MCF 10A (cell line): Measurements from ENCODE around the gene NOL4L. TPM values are rescaled to one million over a fixed set of nuclear protein-coding genes. Genes with fewer than 3 reads are reported as not detected.

ENCODE experiments used
- BruUV-seq: library from RNA; stranded (reverse); fragments of 400-500 nt; replicated peaks from 2 replicates; lab custom pipeline; 2021; lab: Mats Ljungman, UMichigan
- CTCF ChIA-PET: fragments of 300-600 bp; sonication (Branson Sonifier 250); formaldehyde crosslinking; extraction: SDS; loops from one replicate; lab custom pipeline; 2021; ENCODE audit warnings: antibody characterized with exemption, inconsistent platforms; lab: Yijun Ruan, JAX
- POLR2A ChIA-PET: fragments of 300-600, 350-650 bp; sonication (Branson Sonifier 250); formaldehyde crosslinking; extraction: SDS; loops from one replicate; lab custom pipeline; 2020; ENCODE audit warnings: antibody characterized with exemption, inconsistent platforms; lab: Yijun Ruan, JAX
- DNase-seq: peaks from one replicate; pipeline ENCODE4 v3.0.0-alpha.2; 2018; ENCODE audit not compliant: unreplicated experiment
- H3K27ac Mint-ChIP-seq: one replicate; pipeline ENCODE4 v1.8.0; 2022; ENCODE audit warnings: mild to moderate bottlenecking, low read depth, mixed read lengths; ENCODE audit not compliant: unreplicated experiment
- H3K27me3 Mint-ChIP-seq: one replicate; pipeline ENCODE4 v1.8.0; 2022; ENCODE audit warnings: mixed read lengths; ENCODE audit not compliant: insufficient read depth, unreplicated experiment
- H3K36me3 Mint-ChIP-seq: one replicate; pipeline ENCODE4 v1.8.0; 2022; ENCODE audit warnings: mild to moderate bottlenecking, moderate library complexity, mixed read lengths; ENCODE audit not compliant: insufficient read depth, unreplicated experiment
- H3K4me1 Mint-ChIP-seq: one replicate; pipeline ENCODE4 v1.8.0; 2022; ENCODE audit warnings: mixed read lengths; ENCODE audit not compliant: insufficient read depth, unreplicated experiment
- H3K4me3 Mint-ChIP-seq: one replicate; pipeline ENCODE4 v1.8.0; 2022; ENCODE audit warnings: mild to moderate bottlenecking, moderate library complexity, mixed read lengths; ENCODE audit not compliant: unreplicated experiment
- H3K9me3 Mint-ChIP-seq: one replicate; pipeline ENCODE4 v1.8.0; 2022; ENCODE audit warnings: mixed read lengths; ENCODE audit not compliant: unreplicated experiment
- intact Hi-C: fragments of 100-400 bp; cut with micrococcal nuclease; formaldehyde crosslinking; loops from 2 replicates; pipeline ENCODE4 v1.14.1; 2022
- total RNA-seq: library from RNA; stranded (reverse); gene quantifications from 2 replicates; pipeline ENCODE4 v1.2.3, GENCODE V29; 2022
- TF ChIP-seq, protein P1 (sequence below): fragments of 200-600 bp; IDR thresholded peaks from one replicate; pipeline ENCODE4 v1.8.0; 2022; ENCODE audit warnings: antibody characterized with exemption, mild to moderate bottlenecking; ENCODE audit not compliant: unreplicated experiment

NOL4L gene
- total RNA-seq, 1 experiment from 2014 or later: 3.3 TPM

DNA sequence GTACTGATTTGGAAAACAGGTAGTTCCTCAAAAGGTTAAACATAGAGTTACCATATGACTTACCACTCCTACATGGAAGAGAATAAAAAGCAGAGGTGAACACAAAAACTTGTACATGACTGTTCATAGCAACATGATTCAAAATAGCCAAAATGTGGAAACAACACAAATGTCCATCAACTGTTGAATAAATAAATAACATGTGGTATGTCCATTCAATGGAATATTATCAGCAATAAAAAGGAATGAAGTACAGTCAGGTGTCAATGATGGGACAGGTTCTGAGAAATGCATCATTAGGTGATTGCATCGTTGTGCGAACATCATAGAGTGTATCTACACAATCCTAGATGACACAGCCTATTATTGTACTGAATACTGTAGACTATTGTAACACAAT, 35.3 kb downstream of the NOL4L start:
- Mint-ChIP-seq H3K27me3 (peaks cover 21% of the 10 kb centered on the region), H3K4me3 (no peak overlapping the region), H3K27ac (no peak overlapping the region), H3K4me1 (no peaks in the 10 kb centered on the region), H3K9me3 (no peaks in the 10 kb centered on the region), H3K36me3 (no peaks in the 10 kb centered on the region)
- ChIA-PET POLR2A (no interaction called here), CTCF (no interaction called here)
- intact Hi-C loops: no loop called here
- DNase-seq: no peak
- no TSS peak for BruUV-seq
- TF ChIP-seq, protein P1, sequence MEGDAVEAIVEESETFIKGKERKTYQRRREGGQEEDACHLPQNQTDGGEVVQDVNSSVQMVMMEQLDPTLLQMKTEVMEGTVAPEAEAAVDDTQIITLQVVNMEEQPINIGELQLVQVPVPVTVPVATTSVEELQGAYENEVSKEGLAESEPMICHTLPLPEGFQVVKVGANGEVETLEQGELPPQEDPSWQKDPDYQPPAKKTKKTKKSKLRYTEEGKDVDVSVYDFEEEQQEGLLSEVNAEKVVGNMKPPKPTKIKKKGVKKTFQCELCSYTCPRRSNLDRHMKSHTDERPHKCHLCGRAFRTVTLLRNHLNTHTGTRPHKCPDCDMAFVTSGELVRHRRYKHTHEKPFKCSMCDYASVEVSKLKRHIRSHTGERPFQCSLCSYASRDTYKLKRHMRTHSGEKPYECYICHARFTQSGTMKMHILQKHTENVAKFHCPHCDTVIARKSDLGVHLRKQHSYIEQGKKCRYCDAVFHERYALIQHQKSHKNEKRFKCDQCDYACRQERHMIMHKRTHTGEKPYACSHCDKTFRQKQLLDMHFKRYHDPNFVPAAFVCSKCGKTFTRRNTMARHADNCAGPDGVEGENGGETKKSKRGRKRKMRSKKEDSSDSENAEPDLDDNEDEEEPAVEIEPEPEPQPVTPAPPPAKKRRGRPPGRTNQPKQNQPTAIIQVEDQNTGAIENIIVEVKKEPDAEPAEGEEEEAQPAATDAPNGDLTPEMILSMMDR: no peak

GRCh38 chr20:32547753-32548034, 37.4 kb downstream of the NOL4L start:
- no TSS peak for BruUV-seq
- H3K4me1 Mint-ChIP-seq: no peaks in the 10 kb centered on the region
- DNase-seq: no peak
- ChIA-PET POLR2A (no interaction called here), CTCF (interaction anchor here (1.4 kb wide), 1 partner anchor 27 kb away, joined by 5 read pairs; no protein-coding TSS in a partner anchor)
- H3K4me3 Mint-ChIP-seq: no peak overlapping the region
- H3K9me3 Mint-ChIP-seq: no peaks in the 10 kb centered on the region
- H3K27ac Mint-ChIP-seq: no peak overlapping the region
- peaks cover 27% of the 10 kb centered on the region for H3K27me3 Mint-ChIP-seq
- TF ChIP-seq, protein P1: no peak
- H3K36me3 Mint-ChIP-seq: no peaks in the 10 kb centered on the region
- intact Hi-C loops: no loop called here

DNA sequence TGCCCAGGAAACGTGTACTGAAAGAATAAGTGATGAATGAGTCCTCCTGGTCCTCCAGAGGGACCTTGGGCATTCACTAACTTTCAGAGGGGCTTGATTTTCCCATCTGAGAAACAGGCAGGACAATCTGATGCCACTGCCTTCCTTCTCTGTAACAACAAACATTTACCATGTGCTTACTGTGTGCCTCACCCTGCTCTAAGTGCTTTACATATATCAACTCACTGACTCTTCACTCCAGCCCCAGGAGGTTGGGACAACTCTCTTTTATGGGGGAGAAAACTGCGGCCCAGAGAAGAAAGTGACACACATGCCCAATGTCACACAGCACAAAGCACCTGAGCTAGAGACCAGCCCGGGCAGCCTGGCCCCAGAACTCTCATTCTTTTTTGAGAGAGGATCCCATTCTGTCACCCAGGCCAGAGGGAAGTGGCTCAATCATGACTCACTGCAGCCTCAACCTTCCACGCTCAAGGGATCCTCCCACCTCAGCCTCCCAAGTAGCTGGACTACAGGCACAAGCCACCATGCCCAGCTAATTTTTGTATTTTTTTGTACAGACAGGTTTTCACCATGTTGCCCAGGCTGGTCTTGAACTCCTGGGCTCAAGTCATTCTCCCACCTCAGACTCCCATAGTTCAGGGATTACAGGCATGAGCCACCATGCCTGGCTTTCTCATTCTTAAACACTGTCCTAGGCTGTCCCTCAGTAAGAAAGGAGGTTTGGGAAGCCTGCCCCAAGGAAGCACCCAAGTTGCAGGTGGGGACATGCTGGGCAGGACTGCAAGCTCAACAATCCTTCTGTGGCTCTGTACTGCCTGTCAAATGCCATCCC, 38.0 kb downstream of the NOL4L start:
- H3K4me3 Mint-ChIP-seq: no peak overlapping the region
- TF ChIP-seq, protein P1: no peak
- ChIA-PET POLR2A (no interaction called here), CTCF (interaction anchor here (1.4 kb wide), 1 partner anchor 26 kb away, joined by 5 read pairs; no protein-coding TSS in a partner anchor)
- no peaks in the 10 kb centered on the region for H3K4me1 Mint-ChIP-seq
- BruUV-seq: no TSS peak
- peaks cover 33% of the 10 kb centered on the region for H3K27me3 Mint-ChIP-seq
- no peaks in the 10 kb centered on the region for H3K36me3 Mint-ChIP-seq
- DNase-seq: no peak
- no peak overlapping the region for H3K27ac Mint-ChIP-seq
- intact Hi-C loops: no loop called here
- no peaks in the 10 kb centered on the region for H3K9me3 Mint-ChIP-seq

- intact Hi-C loops: no loop called here
- Mint-ChIP-seq H3K27me3 (peaks cover 34% of the 10 kb centered on the region), H3K36me3 (no peaks in the 10 kb centered on the region), H3K4me3 (no peak overlapping the region), H3K9me3 (no peaks in the 10 kb centered on the region), H3K27ac (no peak overlapping the region), H3K4me1 (no peaks in the 10 kb centered on the region)
- TF ChIP-seq, protein P1: no peak
- DNase-seq: no peak
- no TSS peak for BruUV-seq
- ChIA-PET CTCF (interaction anchor here (0.6 to 1.1 kb wide), 4 partner anchors 15 to 118 kb away, joined by 3 to 6 read pairs (median 3); no protein-coding TSS in a partner anchor), POLR2A (interaction anchor here (0.6 kb wide), 1 partner anchor 464 kb away, joined by 3 read pairs; no protein-coding TSS in a partner anchor)
These were observed 40.0 kb downstream of the NOL4L start for GRCh38 chr20:32544893-32545840.
